AG10803 (cell line): ENCODE results near the gene ATP5F1D.

Experiments used
- DNase-seq: peaks from one replicate; pipeline ENCODE4 v3.0.0; 2010; ENCODE audit warnings: low read depth
- H3K4me3 ChIP-seq: 2 replicates; pipeline ENCODE4 v1.5.1; 2011; ENCODE audit warnings: mild to moderate bottlenecking, low read length, control low read depth
- CTCF ChIP-seq: conservative IDR thresholded peaks from 2 replicates; pipeline ENCODE4 v1.5.1; 2011; ENCODE audit warnings: mild to moderate bottlenecking, low read length, control low read depth, inconsistent platforms

Gene ATP5F1D

GRCh38 chr19:1235625-1236538 is 5.7 kb upstream of the ATP5F1D start:
- H3K4me3 ChIP-seq: peak overlapping the region; percentile 44
- TF ChIP-seq CTCF: no peak
- no peak for DNase-seq

- H3K4me3 ChIP-seq: peak overlapping the region; percentile 71
- DNase-seq: no peak
- no peak for TF ChIP-seq CTCF
Measured at GRCh38 chr19:1236576-1236975, 5.0 kb upstream of the ATP5F1D start.

GRCh38 chr19:1237027-1237659 is 4.4 kb upstream of the ATP5F1D start:
- H3K4me3 ChIP-seq: peak overlapping the region; percentile 71
- DNase-seq: no peak
- no peak for TF ChIP-seq CTCF

- no peak for DNase-seq
- peak within 1 kb of the TSS; percentile 71 for H3K4me3 ChIP-seq
- TF ChIP-seq CTCF: no peak
Measured at GRCh38 chr19:1237754-1238368, 3.7 kb upstream of the ATP5F1D start, which contains the start of gene CBARP. TSS of gene CBARP (minus strand) at chr19:1238005. CDS start at chr19:1236100, 1,905 bp downstream.

- DNase-seq: no peak
- H3K4me3 ChIP-seq: peak overlapping the region; percentile 43
- no peak for TF ChIP-seq CTCF
Measured at GRCh38 chr19:1238369-1239303, 2.9 kb upstream of the ATP5F1D start.

- DNase-seq: no peak
- no peak overlapping the region for H3K4me3 ChIP-seq
- no peak for TF ChIP-seq CTCF
Measured at GRCh38 chr19:1239420-1239795, 2.1 kb upstream of the ATP5F1D start.
